Measurements from ENCODE around the gene C19orf44. TPM values are rescaled to one million over a fixed set of nuclear protein-coding genes. Genes with fewer than 3 reads are reported as not detected.

The C19orf44 gene
- total RNA-seq, 3 donors from 2014 or later = 5.9 to 11.1 (median 6.4) TPM

- TF ChIP-seq, protein P1, sequence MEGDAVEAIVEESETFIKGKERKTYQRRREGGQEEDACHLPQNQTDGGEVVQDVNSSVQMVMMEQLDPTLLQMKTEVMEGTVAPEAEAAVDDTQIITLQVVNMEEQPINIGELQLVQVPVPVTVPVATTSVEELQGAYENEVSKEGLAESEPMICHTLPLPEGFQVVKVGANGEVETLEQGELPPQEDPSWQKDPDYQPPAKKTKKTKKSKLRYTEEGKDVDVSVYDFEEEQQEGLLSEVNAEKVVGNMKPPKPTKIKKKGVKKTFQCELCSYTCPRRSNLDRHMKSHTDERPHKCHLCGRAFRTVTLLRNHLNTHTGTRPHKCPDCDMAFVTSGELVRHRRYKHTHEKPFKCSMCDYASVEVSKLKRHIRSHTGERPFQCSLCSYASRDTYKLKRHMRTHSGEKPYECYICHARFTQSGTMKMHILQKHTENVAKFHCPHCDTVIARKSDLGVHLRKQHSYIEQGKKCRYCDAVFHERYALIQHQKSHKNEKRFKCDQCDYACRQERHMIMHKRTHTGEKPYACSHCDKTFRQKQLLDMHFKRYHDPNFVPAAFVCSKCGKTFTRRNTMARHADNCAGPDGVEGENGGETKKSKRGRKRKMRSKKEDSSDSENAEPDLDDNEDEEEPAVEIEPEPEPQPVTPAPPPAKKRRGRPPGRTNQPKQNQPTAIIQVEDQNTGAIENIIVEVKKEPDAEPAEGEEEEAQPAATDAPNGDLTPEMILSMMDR (IDR thresholded peaks at IDR 0.05) = no peak
- TF ChIP-seq POLR2AphosphoS5 (IDR thresholded peaks at IDR 0.05) = no peak
- TF ChIP-seq POLR2A (IDR thresholded peaks at IDR 0.05) = no peak
- no peaks in the 10 kb centered on the region for H3K9me3 ChIP-seq
- no peak for DNase-seq (ENCODE audit: low spot score in 2 of 2)
- no peak overlapping the region for H3K4me3 ChIP-seq
- H3K27me3 ChIP-seq = no peaks in the 10 kb centered on the region
- intact Hi-C loops (cut with DNase I; ENCODE audit: low total_unique reads) = no loop called here
- peaks cover 10% of the 10 kb centered on the region for H3K36me3 ChIP-seq
- no peak overlapping the region for H3K27ac ChIP-seq
- H3K4me1 ChIP-seq = no peaks in the 10 kb centered on the region
Measured at GRCh38 chr19:16521715-16522289, 25.6 kb downstream of the C19orf44 start.

DNA sequence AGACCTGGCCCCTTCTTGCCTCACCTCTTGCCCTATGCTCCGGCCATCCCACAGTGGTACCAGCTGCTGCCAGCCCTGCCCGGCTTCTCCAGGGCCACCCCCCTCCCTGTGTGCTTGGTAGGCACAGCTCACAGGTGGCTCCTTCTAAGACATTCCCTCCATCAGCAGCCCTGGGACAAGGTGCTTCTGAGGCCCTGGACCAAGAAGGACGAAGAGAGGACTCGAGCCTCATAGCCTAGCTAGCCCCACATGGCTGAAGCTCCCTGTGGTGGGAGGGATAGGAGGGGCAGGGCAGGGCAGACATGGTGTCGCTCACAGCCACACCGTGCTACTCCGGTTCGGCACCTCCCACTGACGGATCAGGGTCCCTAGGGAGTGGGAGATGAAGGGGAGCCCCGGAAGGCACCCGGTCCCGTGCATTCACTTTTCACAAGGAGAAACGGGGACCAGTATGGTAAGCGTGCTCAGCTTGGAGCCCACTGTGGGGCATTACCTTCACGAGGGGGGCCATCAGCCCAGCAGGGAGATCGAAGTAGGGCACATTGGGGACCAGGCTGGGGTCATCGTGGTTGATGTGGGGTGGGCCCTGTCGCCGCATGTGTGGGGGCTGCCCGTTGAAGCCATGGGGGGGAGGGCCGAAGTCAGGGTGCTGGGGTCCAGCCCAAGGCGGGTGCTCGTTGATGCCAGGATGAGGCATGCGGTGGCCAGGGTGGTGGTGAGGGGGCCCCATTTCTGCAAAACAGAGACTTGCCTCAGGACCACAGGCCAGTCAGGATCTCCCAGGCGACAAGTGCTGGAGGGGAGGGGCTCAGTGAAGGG, 26.6 kb downstream of the C19orf44 start:
- no peaks in the 10 kb centered on the region for H3K27me3 ChIP-seq
- H3K9me3 ChIP-seq = no peaks in the 10 kb centered on the region
- H3K4me3 ChIP-seq = no peak overlapping the region
- TF ChIP-seq POLR2A (IDR thresholded peaks at IDR 0.05) = no peak
- TF ChIP-seq POLR2AphosphoS5 (IDR thresholded peaks at IDR 0.05) = no peak
- TF ChIP-seq, protein P1 (IDR thresholded peaks at IDR 0.05) = no peak
- no peak overlapping the region for H3K27ac ChIP-seq
- H3K36me3 ChIP-seq = peaks cover 10% of the 10 kb centered on the region
- H3K4me1 ChIP-seq = no peaks in the 10 kb centered on the region
- DNase-seq (ENCODE audit: low spot score in 2 of 2) = no peak
- intact Hi-C loops (cut with DNase I; ENCODE audit: low total_unique reads) = no loop called here

DNA sequence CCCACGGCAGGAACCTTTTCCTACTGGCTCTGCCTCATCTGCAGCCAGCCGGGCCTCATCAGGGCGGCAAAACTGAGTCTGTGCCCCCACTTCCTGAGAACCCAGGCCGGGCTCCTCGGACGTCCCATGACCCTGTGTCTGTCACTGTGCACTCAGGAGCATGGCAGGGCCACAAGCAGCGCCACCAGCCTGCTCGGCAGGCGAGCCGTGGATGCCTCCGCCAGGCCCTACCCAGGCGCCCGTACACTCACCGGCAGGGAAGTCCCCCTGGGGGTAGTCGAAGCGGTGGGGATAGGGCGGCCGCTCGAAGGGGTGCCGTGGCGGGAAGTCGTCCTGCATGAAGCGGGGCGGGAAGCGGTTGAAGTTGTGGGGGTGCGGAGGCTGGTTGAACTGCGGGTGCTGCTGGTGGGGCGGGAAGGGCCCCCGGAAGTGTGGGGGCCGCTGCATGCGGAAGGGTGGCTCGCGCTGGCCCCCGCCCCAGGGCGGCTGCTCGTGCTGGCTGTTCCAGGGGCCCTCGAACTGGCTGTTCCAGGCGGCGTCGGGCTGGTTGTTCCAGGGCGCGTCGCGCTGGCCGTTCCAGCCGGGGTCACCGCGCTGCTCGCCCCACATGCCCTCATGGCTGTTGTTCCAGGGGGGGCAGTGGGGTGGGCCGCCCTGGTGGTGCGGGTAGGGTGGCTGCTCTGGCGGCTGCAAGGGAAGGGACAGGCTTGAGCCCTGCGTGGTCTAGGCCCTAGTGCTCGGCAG, 29.0 kb downstream of the C19orf44 start:
- Histone ChIP-seq H3K4me1 (no peaks in the 10 kb centered on the region), H3K9me3 (no peaks in the 10 kb centered on the region), H3K36me3 (peaks cover 12% of the 10 kb centered on the region), H3K27me3 (no peaks in the 10 kb centered on the region), H3K4me3 (no peak overlapping the region), H3K27ac (no peak overlapping the region)
- no peak for DNase-seq (ENCODE audit: low spot score in 2 of 2)
- intact Hi-C loops (cut with DNase I; ENCODE audit: low total_unique reads) = no loop called here
- TF ChIP-seq POLR2AphosphoS5 (IDR thresholded peaks at IDR 0.05) = no peak
- TF ChIP-seq POLR2A (IDR thresholded peaks at IDR 0.05) = no peak
- TF ChIP-seq, protein P1 (IDR thresholded peaks at IDR 0.05) = no peak

GRCh38 chr19:16525751-16526481, 29.7 kb downstream of the C19orf44 start:
- Histone ChIP-seq H3K27ac (peak overlapping the region; percentile 8 to 65), H3K4me3 (no peak overlapping the region), H3K4me1 (no peaks in the 10 kb centered on the region), H3K9me3 (no peaks in the 10 kb centered on the region), H3K27me3 (no peaks in the 10 kb centered on the region), H3K36me3 (peaks cover 20% of the 10 kb centered on the region)
- intact Hi-C loops (cut with DNase I; ENCODE audit: low total_unique reads) = no loop called here
- no peak for DNase-seq (ENCODE audit: low spot score in 2 of 2)
- TF ChIP-seq POLR2A (IDR thresholded peaks at IDR 0.05) (no peak), POLR2AphosphoS5 (IDR thresholded peaks at IDR 0.05) (no peak)
- TF ChIP-seq, protein P1 (IDR thresholded peaks at IDR 0.05) = no peak

All from breast epithelium (tissue), 4 donors.